K562 (cell line): ENCODE results near the gene IL1RAPL2.

Experiments
- ATF1 ChIP-seq, 2 experiments: fragments of 450-650 bp in 1 of 2; IDR thresholded peaks; 2 replicates each; pipeline ENCODE4 v1.6.1; 2016; ENCODE audit warnings: missing compliant biosample characterization in 1 of 2, missing genetic modification characterization in 1 of 2
- HDAC6 ChIP-seq: IDR thresholded peaks from 2 replicates; pipeline ENCODE4 v1.6.1; 2012; ENCODE audit warnings: low read depth, mild to moderate bottlenecking, control low read depth, inconsistent platforms, low read length, moderate library complexity
- JUNB ChIP-seq: fragments of 450-650 bp; formaldehyde crosslinking; conservative IDR thresholded peaks from 2 replicates; pipeline ENCODE4 v1.4.0; 2020; ENCODE audit warnings: mild to moderate bottlenecking
- JUND ChIP-seq, 2 experiments: IDR thresholded peaks; 2 replicates in 1 of 2; 3 replicates in 1 of 2; pipeline ENCODE4 v1.6.1; 2011; ENCODE audit warnings: borderline replicate concordance in 2 of 2, low read depth in 2 of 2, low read length in 2 of 2, improper control_type of control experiment in 1 of 2, missing biosample characterization in 1 of 2, missing genetic modification characterization in 1 of 2, missing genetic modification reagents in 1 of 2
- NFATC3 ChIP-seq: fragments of 450-650 bp; IDR thresholded peaks from 2 replicates; pipeline ENCODE4 v1.6.1; 2017; ENCODE audit warnings: mild to moderate bottlenecking
- NR2C2 ChIP-seq, 2 experiments: fragments of 200-800 bp in 1 of 2; sonication (Bioruptor generic) in 1 of 2; sonication (generic) in 1 of 2; formaldehyde crosslinking in 1 of 2; IDR thresholded peaks; 2 replicates each; pipeline versions ENCODE4 v1.6.1 to v1.8.0; 2016 to 2022; ENCODE audit warnings: mild to moderate bottlenecking in 1 of 2, missing compliant biosample characterization in 1 of 2, missing genetic modification characterization in 1 of 2, missing genetic modification reagents in 1 of 2
- RUNX1 ChIP-seq: sonication (generic); IDR thresholded peaks from 2 replicates; pipeline ENCODE4 v1.6.1; 2016; ENCODE audit warnings: antibody characterized with exemption, low read depth
- SP1 ChIP-seq: sonication (generic); formaldehyde crosslinking; IDR thresholded peaks from 2 replicates; pipeline ENCODE4 v1.8.1; 2022; ENCODE audit warnings: mild to moderate bottlenecking, missing genetic modification reagents
- ZNF668 ChIP-seq: fragments of 250-450 bp; sonication (Bioruptor Pico); IDR thresholded peaks from 2 replicates; pipeline ENCODE4 v1.8.0; 2022; ENCODE audit warnings: mild to moderate bottlenecking, inconsistent platforms
- TF ChIP-seq, protein P1 (sequence below): sonication (generic); formaldehyde crosslinking; IDR thresholded peaks from 2 replicates; pipeline ENCODE4 v1.8.1; 2023; ENCODE audit warnings: mild to moderate bottlenecking, missing genetic modification reagents
- TF ChIP-seq, protein P2 (sequence below): fragments of 250-450 bp; sonication (Bioruptor Pico); IDR thresholded peaks from 2 replicates; pipeline ENCODE4 v1.5.0; 2022; ENCODE audit warnings: mild to moderate bottlenecking
- TF ChIP-seq, protein P3 (sequence below): fragments of 250-450 bp; sonication (Bioruptor Pico); IDR thresholded peaks from 2 replicates; pipeline ENCODE4 v1.4.0; 2020; ENCODE audit warnings: mild to moderate bottlenecking, moderate library complexity
- TF ChIP-seq, protein P4 (sequence below): sonication (generic); formaldehyde crosslinking; IDR thresholded peaks from 2 replicates; pipeline ENCODE4 v1.8.0; 2023; ENCODE audit warnings: mild to moderate bottlenecking, missing genetic modification reagents
- TF ChIP-seq, protein P5 (sequence below): fragments of 250-450 bp; sonication (Bioruptor Pico); IDR thresholded peaks from 2 replicates; pipeline ENCODE4 v1.8.0; 2021; ENCODE audit warnings: moderate library complexity, mild to moderate bottlenecking, inconsistent platforms

DNA sequence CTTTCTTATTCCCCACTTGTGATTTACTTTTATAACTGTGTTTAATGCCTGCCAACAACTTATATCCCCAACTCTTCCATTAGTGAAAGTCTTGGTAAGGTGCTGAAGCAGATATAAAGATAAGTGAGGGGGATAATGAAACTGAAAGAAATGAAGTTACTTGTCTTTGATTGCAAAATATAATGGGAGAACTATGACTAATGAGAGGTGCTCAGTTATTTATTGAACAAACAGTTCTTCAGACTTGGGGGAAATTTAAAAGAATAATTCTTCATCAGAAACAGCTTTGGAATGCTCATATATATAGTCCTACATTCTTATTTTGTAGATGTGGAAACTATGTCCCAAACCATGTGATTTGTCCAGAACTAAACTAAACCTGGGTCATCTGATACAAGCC is 441.0 kb downstream of the IL1RAPL2 start:
- TF ChIP-seq ZNF668 (no peak), HDAC6 (no peak), RUNX1 (no peak), SP1 (no peak), JUND (IDR thresholded peaks at IDR 0.05; ENCODE audit: borderline replicate concordance, low read depth, low read length) (no peak), JUND (tag; IDR thresholded peaks at IDR 0.05; ENCODE audit: borderline replicate concordance, low read depth, low read length) (no peak), NR2C2 (CRISPR knock-in tag; IDR thresholded peaks at IDR 0.05) (no peak), NR2C2 (tag; IDR thresholded peaks at IDR 0.05) (no peak), JUNB (no peak), NFATC3 (no peak), ATF1 (CRISPR knock-in tag; IDR thresholded peaks at IDR 0.05) (no peak), ATF1 (tag; IDR thresholded peaks at IDR 0.05) (no peak)
- TF ChIP-seq, protein P1, sequence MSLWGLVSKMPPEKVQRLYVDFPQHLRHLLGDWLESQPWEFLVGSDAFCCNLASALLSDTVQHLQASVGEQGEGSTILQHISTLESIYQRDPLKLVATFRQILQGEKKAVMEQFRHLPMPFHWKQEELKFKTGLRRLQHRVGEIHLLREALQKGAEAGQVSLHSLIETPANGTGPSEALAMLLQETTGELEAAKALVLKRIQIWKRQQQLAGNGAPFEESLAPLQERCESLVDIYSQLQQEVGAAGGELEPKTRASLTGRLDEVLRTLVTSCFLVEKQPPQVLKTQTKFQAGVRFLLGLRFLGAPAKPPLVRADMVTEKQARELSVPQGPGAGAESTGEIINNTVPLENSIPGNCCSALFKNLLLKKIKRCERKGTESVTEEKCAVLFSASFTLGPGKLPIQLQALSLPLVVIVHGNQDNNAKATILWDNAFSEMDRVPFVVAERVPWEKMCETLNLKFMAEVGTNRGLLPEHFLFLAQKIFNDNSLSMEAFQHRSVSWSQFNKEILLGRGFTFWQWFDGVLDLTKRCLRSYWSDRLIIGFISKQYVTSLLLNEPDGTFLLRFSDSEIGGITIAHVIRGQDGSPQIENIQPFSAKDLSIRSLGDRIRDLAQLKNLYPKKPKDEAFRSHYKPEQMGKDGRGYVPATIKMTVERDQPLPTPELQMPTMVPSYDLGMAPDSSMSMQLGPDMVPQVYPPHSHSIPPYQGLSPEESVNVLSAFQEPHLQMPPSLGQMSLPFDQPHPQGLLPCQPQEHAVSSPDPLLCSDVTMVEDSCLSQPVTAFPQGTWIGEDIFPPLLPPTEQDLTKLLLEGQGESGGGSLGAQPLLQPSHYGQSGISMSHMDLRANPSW (CRISPR knock-in tag): no peak
- TF ChIP-seq, protein P2, sequence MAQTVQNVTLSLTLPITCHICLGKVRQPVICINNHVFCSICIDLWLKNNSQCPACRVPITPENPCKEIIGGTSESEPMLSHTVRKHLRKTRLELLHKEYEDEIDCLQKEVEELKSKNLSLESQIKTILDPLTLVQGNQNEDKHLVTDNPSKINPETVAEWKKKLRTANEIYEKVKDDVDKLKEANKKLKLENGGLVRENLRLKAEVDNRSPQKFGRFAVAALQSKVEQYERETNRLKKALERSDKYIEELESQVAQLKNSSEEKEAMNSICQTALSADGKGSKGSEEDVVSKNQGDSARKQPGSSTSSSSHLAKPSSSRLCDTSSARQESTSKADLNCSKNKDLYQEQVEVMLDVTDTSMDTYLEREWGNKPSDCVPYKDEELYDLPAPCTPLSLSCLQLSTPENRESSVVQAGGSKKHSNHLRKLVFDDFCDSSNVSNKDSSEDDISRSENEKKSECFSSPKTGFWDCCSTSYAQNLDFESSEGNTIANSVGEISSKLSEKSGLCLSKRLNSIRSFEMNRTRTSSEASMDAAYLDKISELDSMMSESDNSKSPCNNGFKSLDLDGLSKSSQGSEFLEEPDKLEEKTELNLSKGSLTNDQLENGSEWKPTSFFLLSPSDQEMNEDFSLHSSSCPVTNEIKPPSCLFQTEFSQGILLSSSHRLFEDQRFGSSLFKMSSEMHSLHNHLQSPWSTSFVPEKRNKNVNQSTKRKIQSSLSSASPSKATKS: no peak
- TF ChIP-seq, protein P3, sequence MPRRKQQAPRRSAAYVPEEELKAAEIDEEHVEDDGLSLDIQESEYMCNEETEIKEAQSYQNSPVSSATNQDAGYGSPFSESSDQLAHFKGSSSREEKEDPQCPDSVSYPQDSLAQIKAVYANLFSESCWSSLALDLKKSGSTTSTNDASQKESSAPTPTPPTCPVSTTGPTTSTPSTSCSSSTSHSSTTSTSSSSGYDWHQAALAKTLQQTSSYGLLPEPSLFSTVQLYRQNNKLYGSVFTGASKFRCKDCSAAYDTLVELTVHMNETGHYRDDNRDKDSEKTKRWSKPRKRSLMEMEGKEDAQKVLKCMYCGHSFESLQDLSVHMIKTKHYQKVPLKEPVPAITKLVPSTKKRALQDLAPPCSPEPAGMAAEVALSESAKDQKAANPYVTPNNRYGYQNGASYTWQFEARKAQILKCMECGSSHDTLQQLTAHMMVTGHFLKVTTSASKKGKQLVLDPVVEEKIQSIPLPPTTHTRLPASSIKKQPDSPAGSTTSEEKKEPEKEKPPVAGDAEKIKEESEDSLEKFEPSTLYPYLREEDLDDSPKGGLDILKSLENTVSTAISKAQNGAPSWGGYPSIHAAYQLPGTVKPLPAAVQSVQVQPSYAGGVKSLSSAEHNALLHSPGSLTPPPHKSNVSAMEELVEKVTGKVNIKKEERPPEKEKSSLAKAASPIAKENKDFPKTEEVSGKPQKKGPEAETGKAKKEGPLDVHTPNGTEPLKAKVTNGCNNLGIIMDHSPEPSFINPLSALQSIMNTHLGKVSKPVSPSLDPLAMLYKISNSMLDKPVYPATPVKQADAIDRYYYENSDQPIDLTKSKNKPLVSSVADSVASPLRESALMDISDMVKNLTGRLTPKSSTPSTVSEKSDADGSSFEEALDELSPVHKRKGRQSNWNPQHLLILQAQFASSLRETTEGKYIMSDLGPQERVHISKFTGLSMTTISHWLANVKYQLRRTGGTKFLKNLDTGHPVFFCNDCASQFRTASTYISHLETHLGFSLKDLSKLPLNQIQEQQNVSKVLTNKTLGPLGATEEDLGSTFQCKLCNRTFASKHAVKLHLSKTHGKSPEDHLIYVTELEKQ: no peak
- TF ChIP-seq, protein P4, sequence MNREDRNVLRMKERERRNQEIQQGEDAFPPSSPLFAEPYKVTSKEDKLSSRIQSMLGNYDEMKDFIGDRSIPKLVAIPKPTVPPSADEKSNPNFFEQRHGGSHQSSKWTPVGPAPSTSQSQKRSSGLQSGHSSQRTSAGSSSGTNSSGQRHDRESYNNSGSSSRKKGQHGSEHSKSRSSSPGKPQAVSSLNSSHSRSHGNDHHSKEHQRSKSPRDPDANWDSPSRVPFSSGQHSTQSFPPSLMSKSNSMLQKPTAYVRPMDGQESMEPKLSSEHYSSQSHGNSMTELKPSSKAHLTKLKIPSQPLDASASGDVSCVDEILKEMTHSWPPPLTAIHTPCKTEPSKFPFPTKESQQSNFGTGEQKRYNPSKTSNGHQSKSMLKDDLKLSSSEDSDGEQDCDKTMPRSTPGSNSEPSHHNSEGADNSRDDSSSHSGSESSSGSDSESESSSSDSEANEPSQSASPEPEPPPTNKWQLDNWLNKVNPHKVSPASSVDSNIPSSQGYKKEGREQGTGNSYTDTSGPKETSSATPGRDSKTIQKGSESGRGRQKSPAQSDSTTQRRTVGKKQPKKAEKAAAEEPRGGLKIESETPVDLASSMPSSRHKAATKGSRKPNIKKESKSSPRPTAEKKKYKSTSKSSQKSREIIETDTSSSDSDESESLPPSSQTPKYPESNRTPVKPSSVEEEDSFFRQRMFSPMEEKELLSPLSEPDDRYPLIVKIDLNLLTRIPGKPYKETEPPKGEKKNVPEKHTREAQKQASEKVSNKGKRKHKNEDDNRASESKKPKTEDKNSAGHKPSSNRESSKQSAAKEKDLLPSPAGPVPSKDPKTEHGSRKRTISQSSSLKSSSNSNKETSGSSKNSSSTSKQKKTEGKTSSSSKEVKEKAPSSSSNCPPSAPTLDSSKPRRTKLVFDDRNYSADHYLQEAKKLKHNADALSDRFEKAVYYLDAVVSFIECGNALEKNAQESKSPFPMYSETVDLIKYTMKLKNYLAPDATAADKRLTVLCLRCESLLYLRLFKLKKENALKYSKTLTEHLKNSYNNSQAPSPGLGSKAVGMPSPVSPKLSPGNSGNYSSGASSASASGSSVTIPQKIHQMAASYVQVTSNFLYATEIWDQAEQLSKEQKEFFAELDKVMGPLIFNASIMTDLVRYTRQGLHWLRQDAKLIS (CRISPR knock-in tag): no peak
- TF ChIP-seq, protein P5, sequence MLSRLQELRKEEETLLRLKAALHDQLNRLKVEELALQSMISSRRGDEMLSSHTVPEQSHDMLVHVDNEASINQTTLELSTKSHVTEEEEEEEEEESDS (CRISPR knock-in tag): no peak
